H1 (cell line): ENCODE data around the gene RXRA. TPM values are rescaled to one million over a fixed set of nuclear protein-coding genes. Genes with fewer than 3 reads are reported as not detected.

Source experiments
- CTCF ChIA-PET: fragments of 300-600 bp; sonication (Branson Sonifier 250); formaldehyde crosslinking; loops from one replicate; lab custom pipeline; 2021; ENCODE audit not compliant: partially characterized antibody; lab: Charles Lee
- POLR2A ChIA-PET: fragments of 300-600 bp; sonication (Branson Sonifier 250); formaldehyde crosslinking; loops from one replicate; lab custom pipeline; 2021; ENCODE audit warnings: inconsistent platforms; ENCODE audit not compliant: partially characterized antibody; lab: Charles Lee
- DNase-seq, 2 experiments: peaks; one replicate each; pipeline versions ENCODE4 v3.0.0 to v3.0.0-alpha.2; 2010 to 2022; ENCODE audit warnings: low spot score in 2 of 2, low read depth in 1 of 2, mixed read lengths in 1 of 2
- FAIRE-seq: peaks from 2 replicates; lab custom pipeline; 2011; peaks lifted over from hg19 to GRCh38; lab: Jason Lieb, UNC
- H2AFZ ChIP-seq: 2 replicates; pipeline ENCODE4 v1.8.1; 2012; ENCODE audit warnings: low read length, inconsistent platforms
- H2AK5ac ChIP-seq: 2 replicates; pipeline ENCODE4 v1.6.1; 2013; ENCODE audit warnings: low read depth, low read length
- H2BK120ac ChIP-seq: replicated peaks from 2 replicates; pipeline ENCODE3; 2013; ENCODE audit warnings: low read depth, low read length, inconsistent platforms
- H2BK12ac ChIP-seq: 2 replicates; pipeline ENCODE4 v1.6.1; 2013; ENCODE audit warnings: low read depth, low read length
- H2BK15ac ChIP-seq: 2 replicates; pipeline ENCODE4 v1.6.1; 2013; ENCODE audit warnings: low read length
- H2BK20ac ChIP-seq: 2 replicates; pipeline ENCODE4 v1.6.1; 2013; ENCODE audit warnings: low read length
- H2BK5ac ChIP-seq: 2 replicates; pipeline ENCODE4 v1.6.1; 2013; ENCODE audit warnings: low read depth, low read length
- H3K14ac ChIP-seq: 2 replicates; pipeline ENCODE4 v1.6.1; 2013; ENCODE audit warnings: inconsistent platforms; ENCODE audit not compliant: insufficient read length
- H3K18ac ChIP-seq: 2 replicates; pipeline ENCODE4 v1.6.1; 2013; ENCODE audit warnings: low read length; ENCODE audit errors: extremely low read depth
- H3K23ac ChIP-seq: 2 replicates; pipeline ENCODE4 v1.6.1; 2013; ENCODE audit warnings: inconsistent platforms; ENCODE audit not compliant: insufficient read length
- H3K23me2 ChIP-seq: 2 replicates; pipeline ENCODE4 v1.6.1; 2013; ENCODE audit warnings: low read depth, low read length
- H3K27ac ChIP-seq: 2 replicates; pipeline ENCODE4 v1.6.1; 2011; ENCODE audit warnings: low read depth, low read length, inconsistent platforms
- H3K27me3 ChIP-seq, 4 experiments: replicated peaks in 1 of 4; 1 replicate in 1 of 4; 2 replicates in 3 of 4; pipeline versions ENCODE4 v1.6.1 to v1.8.1; 2011 to 2013; ENCODE audit warnings: low read length in 3 of 4, mild to moderate bottlenecking in 3 of 4, inconsistent platforms in 2 of 4, mixed read lengths in 2 of 4, moderate library complexity in 1 of 4; ENCODE audit not compliant: control insufficient read depth in 3 of 4, insufficient read depth in 3 of 4; ENCODE audit errors: extremely low read depth in 1 of 4
- H3K36me3 ChIP-seq, 4 experiments: 2 replicates each; pipeline versions ENCODE4 v1.6.1 to v1.8.1; 2011 to 2013; ENCODE audit warnings: mild to moderate bottlenecking in 4 of 4, low read length in 3 of 4, moderate library complexity in 2 of 4, control low read depth in 1 of 4, inconsistent platforms in 1 of 4; ENCODE audit not compliant: insufficient read depth in 4 of 4, control insufficient read depth in 2 of 4
- H3K4ac ChIP-seq: replicated peaks from 2 replicates; pipeline ENCODE3; 2013; ENCODE audit warnings: low read length, low read depth, mixed read lengths, inconsistent platforms; ENCODE audit not compliant: insufficient read length
- H3K4me1 ChIP-seq, 4 experiments: replicated peaks in 1 of 4; 1 replicate in 1 of 4; 2 replicates in 3 of 4; pipeline versions ENCODE4 v1.6.1 to v1.8.1; 2011 to 2013; ENCODE audit warnings: low read length in 3 of 4, inconsistent platforms in 2 of 4, mixed read lengths in 1 of 4; ENCODE audit not compliant: insufficient read depth in 4 of 4, control insufficient read depth in 3 of 4
- H3K4me2 ChIP-seq, 2 experiments: 2 replicates each; pipeline versions ENCODE4 v1.6.1 to v1.8.1; 2011 to 2013; ENCODE audit warnings: low read depth in 2 of 2, low read length in 2 of 2, control low read depth in 1 of 2, inconsistent platforms in 1 of 2, mild to moderate bottlenecking in 1 of 2; ENCODE audit not compliant: insufficient read depth in 1 of 2
- H3K4me3 ChIP-seq, 4 experiments: fragments of 200-600, 300-600 bp in 1 of 4; sonication (generic), shearing (Covaris generic), sonication (Bioruptor Twin) in 1 of 4; 2 replicates each; pipeline versions ENCODE4 v1.5.1 to v1.8.1; 2011 to 2016; ENCODE audit warnings: low read length in 4 of 4, low read depth in 3 of 4, control low read depth in 2 of 4, inconsistent platforms in 2 of 4, mild to moderate bottlenecking in 2 of 4, mixed read lengths in 1 of 4, moderate library complexity in 1 of 4; ENCODE audit not compliant: insufficient read depth in 2 of 4; ENCODE audit errors: extremely low read depth in 1 of 4
- H3K56ac ChIP-seq: replicated peaks from 2 replicates; pipeline ENCODE3; 2013; ENCODE audit warnings: low read depth, mild to moderate bottlenecking, mixed read lengths, low read length, inconsistent platforms; ENCODE audit not compliant: insufficient read length
- H3K79me1 ChIP-seq: 2 replicates; pipeline ENCODE4 v1.6.1; 2013; ENCODE audit warnings: low read depth, low read length, control low read depth
- H3K79me2 ChIP-seq, 2 experiments: 2 replicates each; pipeline versions ENCODE4 v1.6.1 to v1.8.1; 2012 to 2013; ENCODE audit warnings: low read length in 2 of 2, mild to moderate bottlenecking in 2 of 2, inconsistent platforms in 1 of 2; ENCODE audit not compliant: insufficient read depth in 2 of 2, control insufficient read depth in 1 of 2
- H3K9ac ChIP-seq, 4 experiments: replicated peaks in 1 of 4; 1 replicate in 1 of 4; 2 replicates in 3 of 4; pipeline versions ENCODE4 v1.6.1 to v1.8.1; 2011 to 2013; ENCODE audit warnings: low read depth in 3 of 4, low read length in 3 of 4, control low read depth in 2 of 4, mild to moderate bottlenecking in 2 of 4, moderate library complexity in 2 of 4, inconsistent platforms in 1 of 4; ENCODE audit errors: extremely low read depth in 1 of 4
- H3K9me3 ChIP-seq, 2 experiments: 2 replicates each; pipeline versions ENCODE4 v1.6.1 to v1.8.1; 2012 to 2013; ENCODE audit warnings: mild to moderate bottlenecking in 2 of 2, moderate library complexity in 2 of 2, control low read depth in 1 of 2, inconsistent platforms in 1 of 2, low read depth in 1 of 2, low read length in 1 of 2, mixed read lengths in 1 of 2; ENCODE audit not compliant: insufficient read depth in 2 of 2
- H4K20me1 ChIP-seq, 2 experiments: replicated peaks in 1 of 2; 2 replicates each; pipeline versions ENCODE3 to v1.8.1; 2011 to 2013; ENCODE audit warnings: inconsistent platforms in 2 of 2, low read length in 2 of 2, mild to moderate bottlenecking in 1 of 2; ENCODE audit not compliant: insufficient read depth in 2 of 2, control insufficient read depth in 1 of 2
- H4K5ac ChIP-seq: 2 replicates; pipeline ENCODE4 v1.6.1; 2013; ENCODE audit warnings: low read length, low read depth, mixed read lengths, inconsistent platforms; ENCODE audit not compliant: insufficient read length
- H4K8ac ChIP-seq: 2 replicates; pipeline ENCODE4 v1.8.0; 2013; ENCODE audit warnings: mild to moderate bottlenecking, moderate library complexity, low read length, inconsistent platforms; ENCODE audit not compliant: insufficient read depth; ENCODE audit errors: extremely low read depth
- H4K91ac ChIP-seq: replicated peaks from 2 replicates; pipeline ENCODE3; 2013; ENCODE audit warnings: low read length, mixed read lengths, inconsistent platforms; ENCODE audit not compliant: insufficient read length
- ATF3 ChIP-seq: IDR thresholded peaks from 2 replicates; pipeline ENCODE4 v1.6.1; 2011; ENCODE audit warnings: low read depth, mild to moderate bottlenecking, low read length; ENCODE audit not compliant: insufficient read depth
- BACH1 ChIP-seq: IDR thresholded peaks from 2 replicates; pipeline ENCODE4 v1.6.1; 2012; ENCODE audit warnings: low read length, improper control_type of control experiment
- CBX8 ChIP-seq: fragments of 300-800, 300-1000 bp; sonication (generic); IDR thresholded peaks from 2 replicates; pipeline ENCODE4 v1.7.1; 2016; ENCODE audit warnings: low read depth, low read length, borderline replicate concordance
- CEBPB ChIP-seq: IDR thresholded peaks from 2 replicates; pipeline ENCODE4 v1.6.1; 2012; ENCODE audit warnings: low read depth, low read length
- CHD2 ChIP-seq: IDR thresholded peaks from 2 replicates; pipeline ENCODE4 v1.6.1; 2012; ENCODE audit warnings: low read length, improper control_type of control experiment
- CREB1 ChIP-seq: IDR thresholded peaks from 2 replicates; pipeline ENCODE4 v1.6.1; 2012; ENCODE audit warnings: inconsistent platforms
- EZH2 ChIP-seq: fragments of 200-600 bp; sonication (generic); IDR thresholded peaks from 2 replicates; pipeline ENCODE4 v1.7.1; 2012; ENCODE audit warnings: low read depth, mild to moderate bottlenecking, moderate library complexity, low read length, inconsistent platforms; ENCODE audit not compliant: severe bottlenecking
- KDM5A ChIP-seq: fragments of 200-600 bp; IDR thresholded peaks from 2 replicates; pipeline ENCODE4 v1.7.1; 2012; ENCODE audit warnings: mild to moderate bottlenecking, low read length, inconsistent platforms, mixed read lengths
- MAFK ChIP-seq: IDR thresholded peaks from 2 replicates; pipeline ENCODE4 v1.6.1; 2012; ENCODE audit warnings: low read depth, mild to moderate bottlenecking, improper control_type of control experiment, low read length
- RFX5 ChIP-seq: IDR thresholded peaks from 2 replicates; pipeline ENCODE4 v1.6.1; 2011; ENCODE audit warnings: low read depth, low read length, improper control_type of control experiment, borderline replicate concordance
- SIRT6 ChIP-seq: IDR thresholded peaks from one replicate; pipeline ENCODE4 v1.7.1; 2012; ENCODE audit warnings: low read length, inconsistent platforms
- SP2 ChIP-seq: IDR thresholded peaks from 2 replicates; pipeline ENCODE4 v1.6.1; 2012; ENCODE audit warnings: mild to moderate bottlenecking, low read length, inconsistent platforms
- SP4 ChIP-seq: IDR thresholded peaks from 2 replicates; pipeline ENCODE4 v1.6.1; 2012; ENCODE audit warnings: low read length, inconsistent platforms
- USF2 ChIP-seq: IDR thresholded peaks from 2 replicates; pipeline ENCODE4 v1.6.1; 2011; ENCODE audit warnings: low read length, improper control_type of control experiment
- WGBS, 2 experiments: shearing (Covaris generic) in 1 of 2; methylation state at CpG; one replicate each; pipeline versions ENCODE4 v1.1.6 to v1.1.7; 2013 to 2015; ENCODE audit warnings: low lambda C conversion rate in 2 of 2, mixed read lengths in 2 of 2, inconsistent platforms in 1 of 2, low coverage in 1 of 2, missing lambda C conversion rate in 1 of 2; ENCODE audit not compliant: insufficient replicate concordance in 2 of 2, insufficient coverage in 1 of 2, insufficient read length in 1 of 2; ENCODE audit errors: extremely low coverage in 1 of 2, missing lambda C conversion rate in 1 of 2; 5-methylcytosine and 5-hydroxymethylcytosine counted together
- polyA plus RNA-seq, 7 experiments: library from polyadenylated mRNA; depleted of rRNA in 3 of 7; stranded (reverse) in 5 of 7; unstranded in 2 of 7; fragments of >200 nt in 5 of 7; fragments of 200-250 nt in 2 of 7; gene quantifications; 1 replicate in 5 of 7; 2 replicates in 1 of 7; 4 replicates in 1 of 7; pipeline versions ENCODE4 v1.2.1 to v1.2.3, GENCODE V29; 2011 to 2013; ENCODE audit warnings: missing spikeins in 2 of 7, mixed read lengths in 2 of 7
- total RNA-seq: library from RNA; stranded (reverse); fragmentation: NEBNext Ultra II Directional; extraction: Animal tissue kit (Norgen Biotek cat#: 25700); gene quantifications from 2 replicates; pipeline ENCODE4 v1.2.1, GENCODE V29; 2021

The RXRA gene
- total and polyA plus RNA-seq, 2 of the 8 experiments (the other 6 are each of a cell fraction or from before 2014, with no cell fraction given), result 9.8 to 29.4 TPM

- Histone ChIP-seq H3K27me3 (no peaks in the 10 kb centered on the region), H4K20me1 (peaks cover 17 to 47% of the 10 kb centered on the region in 2 experiments), H4K91ac (no peak overlapping the region), H4K8ac (no peak overlapping the region), H4K5ac (no peak overlapping the region), H2BK12ac (no peak overlapping the region), H3K23ac (no peak overlapping the region), H3K79me2 (peaks cover 3 to 76% of the 10 kb centered on the region in 2 experiments; a peak in 3 of 4 replicates), H2AFZ (no peak overlapping the region), H3K18ac (no peak overlapping the region), H3K4me1 (peaks cover 0 to 9% (median 3%) of the 10 kb centered on the region in 4 experiments; a peak in 5 of 7 replicates), H3K23me2 (no peaks in the 10 kb centered on the region), H2BK20ac (no peak overlapping the region), H2BK5ac (no peak overlapping the region), H2BK120ac (no peak overlapping the region), H3K56ac (no peak overlapping the region), H3K36me3 (no peaks in the 10 kb centered on the region), H2BK15ac (no peak overlapping the region), H3K9me3 (no peaks in the 10 kb centered on the region), H3K79me1 (peaks cover 39% of the 10 kb centered on the region), H3K4ac (no peak overlapping the region), H3K27ac (no peak overlapping the region), H3K14ac (no peak overlapping the region), H2AK5ac (no peak overlapping the region), H3K9ac (no peak overlapping the region), H3K4me2 (no peak overlapping the region), H3K4me3 (no peak overlapping the region)
- ChIA-PET CTCF (interaction anchor here (0.9 to 3.0 kb wide), 6 partner anchors 8 to 144 kb away, joined by 3 to 17 read pairs (median 6); no protein-coding TSS in a partner anchor), POLR2A (interaction anchor here (1.2 kb wide), 1 partner anchor 52 kb away, joined by 3 read pairs; no protein-coding TSS in a partner anchor)
- 90% methylated on average over 9 of the region's 12 CpGs; no CpG with 5 or more reads in 1 of the 2 experiments for WGBS, 2 experiments
- no peak for FAIRE-seq
- no peak for DNase-seq
- TF ChIP-seq ATF3, result no peak
- no peak for TF ChIP-seq CBX8
- no peak for TF ChIP-seq SP4
- no peak for TF ChIP-seq MAFK
- no peak for TF ChIP-seq KDM5A
- no peak for TF ChIP-seq EZH2
- TF ChIP-seq USF2, result no peak
- no peak for TF ChIP-seq CREB1
- no peak for TF ChIP-seq CHD2
- no peak for TF ChIP-seq RFX5
- no peak for TF ChIP-seq CEBPB
- no peak for TF ChIP-seq BACH1
- no peak for TF ChIP-seq SP2
- no peak for TF ChIP-seq SIRT6
These were observed 19.5 kb downstream of the RXRA start for GRCh38 chr9:134345737-134346136.
